ENCODE results near the gene PPL. TPM values are rescaled to one million over a fixed set of nuclear protein-coding genes. Genes with fewer than 3 reads are reported as not detected.

Gene PPL
- total RNA-seq, 1 experiment from 2014 or later, result 0.04 TPM

- ChIA-PET POLR2A (ENCODE audit: low non-redundant PET) (no interaction called here), CTCF (no interaction called here)
- Histone ChIP-seq H3K27ac (ENCODE audit: low read depth, low read length, poor library complexity, severe bottlenecking) (no peak overlapping the region), H3K4me3 (ENCODE audit: low read depth, low read length, poor library complexity, severe bottlenecking) (no peak overlapping the region), H3K27me3 (replicated peaks; ENCODE audit: insufficient read depth, low read depth, low read length, poor library complexity) (no peaks in the 10 kb centered on the region), H3K36me3 (ENCODE audit: insufficient read depth, low read length, poor library complexity, severe bottlenecking) (no peaks in the 10 kb centered on the region), H3K9me3 (ENCODE audit: low read depth, low read length, poor library complexity, severe bottlenecking) (no peaks in the 10 kb centered on the region), H3K4me1 (ENCODE audit: insufficient read depth, low read length, poor library complexity, severe bottlenecking) (no peaks in the 10 kb centered on the region)
- TF ChIP-seq EZH2 (IDR thresholded peaks at IDR 0.05; ENCODE audit: borderline replicate concordance, low read depth, low read length, poor library complexity, severe bottlenecking) (no peak), CTCF (conservative IDR thresholded peaks at IDR 0.05; ENCODE audit: low read depth, low read length) (no peak)
- BruUV-seq (replicated peaks), result no TSS peak
- no peak for DNase-seq (ENCODE audit: low spot score)
- intact Hi-C loops (cut with micrococcal nuclease; ENCODE audit: unreplicated experiment), result no loop called here
Observed at GRCh38 chr16:4915226-4915761, 21.7 kb downstream of the PPL start.

- no TSS peak for BruUV-seq (replicated peaks)
- Histone ChIP-seq H3K36me3 (ENCODE audit: insufficient read depth, low read length, poor library complexity, severe bottlenecking) (no peaks in the 10 kb centered on the region), H3K4me1 (ENCODE audit: insufficient read depth, low read length, poor library complexity, severe bottlenecking) (no peaks in the 10 kb centered on the region), H3K27me3 (replicated peaks; ENCODE audit: insufficient read depth, low read depth, low read length, poor library complexity) (no peaks in the 10 kb centered on the region), H3K9me3 (ENCODE audit: low read depth, low read length, poor library complexity, severe bottlenecking) (no peaks in the 10 kb centered on the region), H3K4me3 (ENCODE audit: low read depth, low read length, poor library complexity, severe bottlenecking) (no peak overlapping the region), H3K27ac (ENCODE audit: low read depth, low read length, poor library complexity, severe bottlenecking) (no peak overlapping the region)
- ChIA-PET CTCF (no interaction called here), POLR2A (ENCODE audit: low non-redundant PET) (no interaction called here)
- TF ChIP-seq CTCF (conservative IDR thresholded peaks at IDR 0.05; ENCODE audit: low read depth, low read length), result no peak
- TF ChIP-seq EZH2 (IDR thresholded peaks at IDR 0.05; ENCODE audit: borderline replicate concordance, low read depth, low read length, poor library complexity, severe bottlenecking), result no peak
- DNase-seq (ENCODE audit: low spot score), result no peak
- intact Hi-C loops (cut with micrococcal nuclease; ENCODE audit: unreplicated experiment), result no loop called here
Observed at GRCh38 chr16:4914528-4915225, 22.3 kb downstream of the PPL start.

GRCh38 chr16:4913774-4914525 lies 23.0 kb downstream of the PPL start:
- Histone ChIP-seq H3K27me3 (replicated peaks; ENCODE audit: insufficient read depth, low read depth, low read length, poor library complexity) (no peaks in the 10 kb centered on the region), H3K4me3 (ENCODE audit: low read depth, low read length, poor library complexity, severe bottlenecking) (no peak overlapping the region), H3K4me1 (ENCODE audit: insufficient read depth, low read length, poor library complexity, severe bottlenecking) (no peaks in the 10 kb centered on the region), H3K27ac (ENCODE audit: low read depth, low read length, poor library complexity, severe bottlenecking) (no peak overlapping the region), H3K9me3 (ENCODE audit: low read depth, low read length, poor library complexity, severe bottlenecking) (no peaks in the 10 kb centered on the region), H3K36me3 (ENCODE audit: insufficient read depth, low read length, poor library complexity, severe bottlenecking) (no peaks in the 10 kb centered on the region)
- intact Hi-C loops (cut with micrococcal nuclease; ENCODE audit: unreplicated experiment), result no loop called here
- no peak for DNase-seq (ENCODE audit: low spot score)
- ChIA-PET CTCF (no interaction called here), POLR2A (ENCODE audit: low non-redundant PET) (no interaction called here)
- TF ChIP-seq CTCF (conservative IDR thresholded peaks at IDR 0.05; ENCODE audit: low read depth, low read length) (no peak), EZH2 (IDR thresholded peaks at IDR 0.05; ENCODE audit: borderline replicate concordance, low read depth, low read length, poor library complexity, severe bottlenecking) (no peak)
- no TSS peak for BruUV-seq (replicated peaks)
